Body of pancreas (tissue), 4 donors: ENCODE results near the gene MAEA. TPM values are rescaled to one million over a fixed set of nuclear protein-coding genes. Genes with fewer than 3 reads are reported as not detected.

ENCODE experiments used
- ATAC-seq: fragments of 150-250 bp; one replicate; pipeline ENCODE4 v1.9.1; 2016
- DNase-seq, 4 donors: peaks; one replicate each; pipeline ENCODE4 v3.0.0-alpha.2; 2019
- H3K27ac ChIP-seq, 4 donors: fragments of 200-600 bp; sonication (generic); 1 replicate in 3 of 4; 2 replicates in 1 of 4; pipeline versions ENCODE4 v1.5.1 to v1.6.1; 2016 to 2019; ENCODE audit warnings: mild to moderate bottlenecking in 1 of 4, mixed read lengths in 1 of 4, moderate library complexity in 1 of 4
- H3K27me3 ChIP-seq, 2 donors: fragments of 200-600 bp; sonication (generic); one replicate each; pipeline ENCODE4 v1.6.0; 2016; ENCODE audit warnings: mild to moderate bottlenecking in 1 of 2
- H3K36me3 ChIP-seq, 2 donors: fragments of 200-600 bp; sonication (generic); replicated peaks in 1 of 2; 2 replicates each; pipeline ENCODE4 v1.5.1; 2016; ENCODE audit warnings: low read depth in 2 of 2; ENCODE audit not compliant: insufficient read depth in 1 of 2
- H3K4me1 ChIP-seq: fragments of 200-600 bp; sonication (generic); one replicate; pipeline ENCODE4 v1.6.0; 2016
- H3K4me3 ChIP-seq, 2 donors: fragments of 200-600 bp; sonication (generic); 1 replicate in 1 of 2; 2 replicates in 1 of 2; pipeline ENCODE4 v1.5.1; 2016 to 2019
- H3K9me3 ChIP-seq, 3 donors: fragments of 200-600 bp; sonication (generic); 1 replicate in 2 of 3; 2 replicates in 1 of 3; pipeline ENCODE4 v1.5.1; 2016
- CTCF ChIP-seq, 7 experiments: fragments of 450-650 bp in 4 of 7; fragments of 200-600 bp in 3 of 7; sonication (generic) in 3 of 7; IDR thresholded peaks; one replicate each; pipeline ENCODE4 v1.5.1; 2016 to 2019; ENCODE audit warnings: antibody characterized with exemption in 7 of 7
- POLR2A ChIP-seq, 3 donors: fragments of 450-650 bp; IDR thresholded peaks; one replicate each; pipeline ENCODE4 v1.6.1; 2016; ENCODE audit warnings: antibody characterized with exemption in 3 of 3, mild to moderate bottlenecking in 2 of 3
- WGBS, 2 donors: methylation state at CpG; one replicate each; pipeline ENCODE4 v1.1.5; 2017; 5-methylcytosine and 5-hydroxymethylcytosine counted together
- intact Hi-C: fragments of 100-400 bp; cut with DNase I; formaldehyde crosslinking; loops from one replicate; pipeline ENCODE4 v1.15.1; 2023
- total RNA-seq, 2 donors: library from RNA; depleted of rRNA; stranded (reverse); fragments of >200 nt; gene quantifications; one replicate each; pipeline ENCODE4 v1.1.0, GENCODE V29; 2016

The MAEA gene
- total RNA-seq, 2 donors from 2014 or later: 68.7 to 88.0 TPM

- 91 to 100% methylated on average over 3 to 24 of the region's 27 CpGs for WGBS, 2 donors
- intact Hi-C loops: loop anchor here (5.0 to 10.0 kb wide), 2 partner anchors 155 to 267 kb away; no protein-coding TSS in a partner anchor
- no peaks in the 10 kb centered on the region for H3K9me3 ChIP-seq
- ATAC-seq: no peak
- no peak for DNase-seq
- H3K27me3 ChIP-seq: no peaks in the 10 kb centered on the region
- H3K27ac ChIP-seq: no peak overlapping the region
- H3K4me1 ChIP-seq: no peaks in the 10 kb centered on the region
- TF ChIP-seq CTCF (IDR thresholded peaks at IDR 0.05) (no peak), POLR2A (IDR thresholded peaks at IDR 0.05) (no peak)
- H3K4me3 ChIP-seq: no peak overlapping the region
- peaks cover 0 to 7% of the 10 kb centered on the region in 2 donors for H3K36me3 ChIP-seq
Observed at GRCh38 chr4:1357356-1358248, 67.9 kb downstream of the MAEA start.

GRCh38 chr4:1358421-1359143 is 68.9 kb downstream of the MAEA start:
- ATAC-seq (no peak), DNase-seq (no peak)
- Histone ChIP-seq H3K4me1 (no peaks in the 10 kb centered on the region), H3K9me3 (no peaks in the 10 kb centered on the region), H3K4me3 (no peak overlapping the region), H3K27me3 (no peaks in the 10 kb centered on the region), H3K27ac (no peak overlapping the region), H3K36me3 (peaks cover 0 to 7% of the 10 kb centered on the region in 2 donors)
- intact Hi-C loops: loop anchor here (5.0 to 10.0 kb wide), 2 partner anchors 154 to 266 kb away; no protein-coding TSS in a partner anchor
- WGBS, 2 donors: 93 to 95% methylated on average over 33 to 38 of the region's 38 CpGs
- TF ChIP-seq POLR2A (IDR thresholded peaks at IDR 0.05) (no peak), CTCF (IDR thresholded peaks at IDR 0.05) (no peak)

- Histone ChIP-seq H3K9me3 (no peaks in the 10 kb centered on the region), H3K36me3 (peaks cover 0 to 7% of the 10 kb centered on the region in 2 donors), H3K4me1 (no peaks in the 10 kb centered on the region), H3K27me3 (no peaks in the 10 kb centered on the region), H3K27ac (no peak overlapping the region), H3K4me3 (no peak overlapping the region)
- intact Hi-C loops: loop anchor here (5.0 to 10.0 kb wide), 2 partner anchors 153 to 266 kb away; no protein-coding TSS in a partner anchor
- ATAC-seq (no peak), DNase-seq (no peak)
- WGBS, 2 donors: 80 to 91% methylated on average over 13 to 14 of the region's 14 CpGs
- no peak for TF ChIP-seq CTCF (IDR thresholded peaks at IDR 0.05)
- TF ChIP-seq POLR2A (IDR thresholded peaks at IDR 0.05): no peak
Observed at GRCh38 chr4:1359144-1359501, 69.4 kb downstream of the MAEA start.

- no peak for DNase-seq
- ATAC-seq: no peak
- TF ChIP-seq POLR2A (IDR thresholded peaks at IDR 0.05) (no peak), CTCF (IDR thresholded peaks at IDR 0.05) (no peak)
- Histone ChIP-seq H3K4me1 (peaks cover 4% of the 10 kb centered on the region), H3K9me3 (no peaks in the 10 kb centered on the region), H3K36me3 (peaks cover 0 to 7% of the 10 kb centered on the region in 2 donors), H3K27ac (no peak overlapping the region), H3K27me3 (no peaks in the 10 kb centered on the region), H3K4me3 (no peak overlapping the region)
- 88 to 90% methylated on average over 8 to 16 of the region's 16 CpGs for WGBS, 2 donors
- intact Hi-C loops: loop anchor here (5.0 to 10.0 kb wide), 2 partner anchors 152 to 265 kb away; no protein-coding TSS in a partner anchor
Observed at GRCh38 chr4:1359976-1360375, 70.3 kb downstream of the MAEA start.
